SH-SY5Y (cell line): Measurements from ENCODE around the gene BFAR.

Experiments
- GATA2 ChIP-seq: IDR thresholded peaks from 2 replicates; pipeline ENCODE4 v1.6.1; 2011; ENCODE audit warnings: mild to moderate bottlenecking, low read depth, low read length
- GATA3 ChIP-seq: IDR thresholded peaks from 2 replicates; pipeline ENCODE4 v1.6.1; 2011; ENCODE audit warnings: low read depth, mild to moderate bottlenecking, low read length, moderate library complexity

- TF ChIP-seq GATA3: no peak
- TF ChIP-seq GATA2: no peak
Measured at GRCh38 chr16:14632693-14633569, at the start of gene BFAR.
